Left ventricle myocardium inferior (tissue), 1 donor: Measurements from ENCODE around the gene PLXNA4. TPM values are rescaled to one million over a fixed set of nuclear protein-coding genes. Genes with fewer than 3 reads are reported as not detected.

ENCODE experiments used
- DNase-seq: peaks from one replicate; pipeline ENCODE4 v3.0.0-alpha.2; 2020
- H3K27ac ChIP-seq: fragments of 200-600 bp; replicated peaks from 2 replicates; pipeline ENCODE4 v1.8.0; 2021
- H3K27me3 ChIP-seq: fragments of 200-600 bp; 2 replicates; pipeline ENCODE4 v1.8.0; 2021; ENCODE audit warnings: low read depth
- H3K36me3 ChIP-seq: fragments of 200-600 bp; 2 replicates; pipeline ENCODE4 v1.8.0; 2021
- H3K4me1 ChIP-seq: fragments of 200-600 bp; 2 replicates; pipeline ENCODE4 v1.8.0; 2021
- H3K4me3 ChIP-seq: fragments of 200-600 bp; 2 replicates; pipeline ENCODE4 v1.8.0; 2021; ENCODE audit warnings: mild to moderate bottlenecking, moderate library complexity
- H3K9me3 ChIP-seq: fragments of 200-600 bp; replicated peaks from 2 replicates; pipeline ENCODE4 v1.8.0; 2021
- intact Hi-C: fragments of 100-400 bp; cut with micrococcal nuclease; formaldehyde crosslinking; loops from one replicate; pipeline ENCODE4 v1.11.0; 2022
- total RNA-seq: library from RNA; stranded (reverse); fragmentation: NEBNext Ultra II Directional; extraction: Animal tissue kit (Norgen Biotek cat#: 25700); gene quantifications from one replicate; pipeline ENCODE4 v1.2.1, GENCODE V29; 2021
- TF ChIP-seq, protein P1 (sequence below): fragments of 200-600 bp; IDR thresholded peaks from 2 replicates; pipeline ENCODE4 v1.8.0; 2021; ENCODE audit warnings: antibody characterized with exemption, mild to moderate bottlenecking, borderline replicate concordance
- donor health status: DM: no; HTN: yes; CAD: no; lungs with severe emphysema.

PLXNA4 gene
- total RNA-seq, 1 donor from 2014 or later, result 18.1 TPM

- peak; percentile 19 for DNase-seq
- H3K4me1 ChIP-seq, result peaks cover 43% of the 10 kb centered on the region
These were observed 248.1 kb downstream of the PLXNA4 start for GRCh38 chr7:132328047-132328620.

DNA sequence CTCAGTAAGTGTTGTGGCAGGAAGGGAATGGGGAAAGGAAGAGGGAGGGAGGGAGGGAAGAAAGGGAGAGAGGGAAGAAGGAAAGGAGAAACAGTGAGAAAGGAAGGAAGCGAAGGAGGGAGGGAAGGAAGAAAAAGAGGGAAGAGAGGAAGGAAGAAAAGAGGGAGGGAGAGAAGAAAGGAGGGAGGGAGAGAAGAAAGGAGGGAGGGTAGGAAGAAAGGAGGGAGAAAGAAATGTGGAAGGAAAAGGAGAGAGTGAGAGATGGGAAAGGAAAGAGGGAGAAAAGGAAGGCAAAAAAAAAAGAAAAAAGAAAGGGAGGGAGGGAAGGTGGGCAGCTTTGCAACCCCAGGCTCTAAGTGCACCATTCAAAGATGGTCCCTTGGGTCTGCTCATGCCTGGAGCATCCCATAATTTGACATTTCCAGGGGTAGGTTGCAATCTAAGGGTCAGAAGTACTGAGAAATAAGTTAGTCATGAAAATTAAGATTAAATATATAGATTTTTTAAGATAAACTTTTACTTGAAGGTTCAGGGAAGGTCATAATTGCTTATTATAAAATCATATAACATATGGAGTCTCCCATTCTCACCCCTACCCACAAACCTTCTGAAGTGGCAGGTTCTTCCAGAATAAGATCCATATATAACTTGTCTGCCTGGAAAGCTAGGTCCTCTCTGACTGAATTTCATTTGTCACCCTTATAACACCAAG lies 249.2 kb downstream of the PLXNA4 start:
- intact Hi-C loops, result loop anchor here (10.0 kb wide), 1 partner anchor 178 kb away; no protein-coding TSS in a partner anchor
- no peak overlapping the region for H3K4me3 ChIP-seq
- no peak overlapping the region for H3K27ac ChIP-seq
- H3K9me3 ChIP-seq, result no peaks in the 10 kb centered on the region
- no peaks in the 10 kb centered on the region for H3K27me3 ChIP-seq
- TF ChIP-seq, protein P1, sequence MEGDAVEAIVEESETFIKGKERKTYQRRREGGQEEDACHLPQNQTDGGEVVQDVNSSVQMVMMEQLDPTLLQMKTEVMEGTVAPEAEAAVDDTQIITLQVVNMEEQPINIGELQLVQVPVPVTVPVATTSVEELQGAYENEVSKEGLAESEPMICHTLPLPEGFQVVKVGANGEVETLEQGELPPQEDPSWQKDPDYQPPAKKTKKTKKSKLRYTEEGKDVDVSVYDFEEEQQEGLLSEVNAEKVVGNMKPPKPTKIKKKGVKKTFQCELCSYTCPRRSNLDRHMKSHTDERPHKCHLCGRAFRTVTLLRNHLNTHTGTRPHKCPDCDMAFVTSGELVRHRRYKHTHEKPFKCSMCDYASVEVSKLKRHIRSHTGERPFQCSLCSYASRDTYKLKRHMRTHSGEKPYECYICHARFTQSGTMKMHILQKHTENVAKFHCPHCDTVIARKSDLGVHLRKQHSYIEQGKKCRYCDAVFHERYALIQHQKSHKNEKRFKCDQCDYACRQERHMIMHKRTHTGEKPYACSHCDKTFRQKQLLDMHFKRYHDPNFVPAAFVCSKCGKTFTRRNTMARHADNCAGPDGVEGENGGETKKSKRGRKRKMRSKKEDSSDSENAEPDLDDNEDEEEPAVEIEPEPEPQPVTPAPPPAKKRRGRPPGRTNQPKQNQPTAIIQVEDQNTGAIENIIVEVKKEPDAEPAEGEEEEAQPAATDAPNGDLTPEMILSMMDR, result no peak
- H3K36me3 ChIP-seq, result no peaks in the 10 kb centered on the region
- peaks cover 38% of the 10 kb centered on the region for H3K4me1 ChIP-seq
- no peak for DNase-seq

More at GRCh38 chr7:132328047-132328620, 248.1 kb downstream of the PLXNA4 start:
- TF ChIP-seq, protein P1, result no peak
- Histone ChIP-seq H3K27me3 (no peaks in the 10 kb centered on the region), H3K36me3 (no peaks in the 10 kb centered on the region), H3K27ac (peak overlapping the region; percentile 39), H3K4me3 (peak overlapping the region; percentile 19), H3K9me3 (no peaks in the 10 kb centered on the region)
- intact Hi-C loops, result loop anchor here (10.0 kb wide), 1 partner anchor 177 kb away; no protein-coding TSS in a partner anchor

- Histone ChIP-seq H3K36me3 (no peaks in the 10 kb centered on the region), H3K27ac (no peak overlapping the region), H3K4me3 (no peak overlapping the region), H3K4me1 (peaks cover 23% of the 10 kb centered on the region), H3K27me3 (peaks cover 15% of the 10 kb centered on the region), H3K9me3 (no peaks in the 10 kb centered on the region)
- intact Hi-C loops, result loop anchor here (10.0 kb wide), 1 partner anchor 182 kb away; no protein-coding TSS in a partner anchor
- TF ChIP-seq, protein P1, result no peak
- DNase-seq, result no peak
These were observed 253.3 kb downstream of the PLXNA4 start for GRCh38 chr7:132322970-132323369.

DNA sequence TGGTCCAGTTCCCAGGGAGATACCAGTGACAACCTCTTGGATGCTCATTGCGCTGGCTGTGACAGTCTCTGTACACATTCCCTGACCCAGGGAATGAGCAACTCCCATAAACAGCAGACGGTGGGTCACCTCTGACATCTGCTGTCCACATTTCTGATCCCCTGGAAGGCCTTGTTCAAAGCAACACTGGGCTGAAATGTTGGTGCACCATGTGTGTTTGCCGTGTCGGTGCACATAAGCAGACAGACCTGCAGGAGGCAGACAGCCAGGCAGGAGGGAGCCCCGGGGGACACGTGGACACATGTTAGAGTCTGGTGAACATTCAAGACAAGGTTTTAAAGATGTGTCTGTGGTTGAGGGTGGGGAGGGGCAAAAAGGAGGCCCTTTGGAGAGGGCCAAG lies 254.9 kb downstream of the PLXNA4 start:
- Histone ChIP-seq H3K4me1 (peaks cover 15% of the 10 kb centered on the region), H3K27me3 (peaks cover 15% of the 10 kb centered on the region)
- intact Hi-C loops, result loop anchor here (10.0 kb wide), 1 partner anchor 183 kb away; no protein-coding TSS in a partner anchor

GRCh38 chr7:132319481-132319880 lies 256.8 kb downstream of the PLXNA4 start:
- Histone ChIP-seq H3K36me3 (no peaks in the 10 kb centered on the region), H3K27ac (no peak overlapping the region), H3K9me3 (no peaks in the 10 kb centered on the region), H3K27me3 (peaks cover 15% of the 10 kb centered on the region), H3K4me3 (no peak overlapping the region), H3K4me1 (peaks cover 15% of the 10 kb centered on the region)
- intact Hi-C loops, result loop anchor here (5.0 kb wide), 1 partner anchor 263 kb away; no protein-coding TSS in a partner anchor
- DNase-seq, result no peak
- TF ChIP-seq, protein P1, result no peak

More for the DNA sequence above, 254.9 kb downstream of the PLXNA4 start:
- Histone ChIP-seq H3K9me3 (no peaks in the 10 kb centered on the region), H3K36me3 (no peaks in the 10 kb centered on the region), H3K4me3 (no peak overlapping the region), H3K27ac (no peak overlapping the region)
- TF ChIP-seq, protein P1, result no peak
- no peak for DNase-seq
